Stomach (tissue), 9 donors: ENCODE data around the gene TALDO1. TPM values are rescaled to one million over a fixed set of nuclear protein-coding genes. Genes with fewer than 3 reads are reported as not detected.

Source experiments
- DNase-seq, 2 donors: peaks; one replicate each; pipeline versions ENCODE4 v3.0.0 to v3.0.0-alpha.2; 2013 to 2019
- H3K27ac ChIP-seq, 5 donors: fragments of 200-600 bp in 4 of 5; sonication (generic) in 4 of 5; one replicate each; pipeline ENCODE4 v1.5.1; 2013 to 2019; ENCODE audit warnings: mild to moderate bottlenecking in 1 of 5, moderate library complexity in 1 of 5
- H3K27me3 ChIP-seq, 3 donors: fragments of 200-600 bp; sonication (generic); one replicate each; pipeline ENCODE4 v1.5.1; 2017 to 2019; ENCODE audit warnings: mixed run types in 1 of 3
- H3K36me3 ChIP-seq, 4 donors: fragments of 200-600 bp; sonication (generic); 1 replicate in 3 of 4; 2 replicates in 1 of 4; pipeline ENCODE4 v1.5.1; 2016 to 2019
- H3K4me1 ChIP-seq, 4 donors: fragments of 200-600 bp; sonication (generic); one replicate each; pipeline ENCODE4 v1.5.1; 2016 to 2019
- H3K4me3 ChIP-seq, 4 donors: fragments of 200-600 bp; sonication (generic) in 3 of 4; one replicate each; pipeline ENCODE4 v1.5.1; 2016 to 2019; ENCODE audit warnings: mild to moderate bottlenecking in 1 of 4
- H3K9me3 ChIP-seq, 4 donors: fragments of 200-600 bp; sonication (generic); one replicate each; pipeline ENCODE4 v1.5.1; 2016 to 2019
- EP300 ChIP-seq: sonication (generic); formaldehyde crosslinking; IDR thresholded peaks from one replicate; pipeline ENCODE4 v1.6.1; 2017; ENCODE audit warnings: antibody characterized with exemption
- POLR2A ChIP-seq, 4 donors: fragments of 450-650 bp; IDR thresholded peaks; one replicate each; pipeline ENCODE4 v1.6.1; 2016; ENCODE audit warnings: antibody characterized with exemption in 4 of 4, control low read depth in 2 of 4, mild to moderate bottlenecking in 1 of 4, moderate library complexity in 1 of 4
- POLR2AphosphoS5 ChIP-seq, 3 donors: sonication (generic); formaldehyde crosslinking; IDR thresholded peaks; one replicate each; pipeline ENCODE4 v1.6.1; 2016; ENCODE audit warnings: antibody characterized with exemption in 3 of 3
- whole genome bisulfite sequencing, 5 donors: extraction: QIAGEN DNeasy Blood & Tissue Kit in 3 of 5; methylation state at CpG; one replicate each; pipeline versions ENCODE4 v1.1.5 to v1.1.7; 2013 to 2018; 5-methylcytosine and 5-hydroxymethylcytosine counted together
- intact Hi-C: fragments of 100-400 bp; cut with DNase I; formaldehyde crosslinking; loops from one replicate; pipeline ENCODE4 v1.15.1; 2023; ENCODE audit warnings: low total_unique reads
- polyA plus RNA-seq, 3 donors: library from polyadenylated mRNA; stranded (reverse); fragments of 200-250 nt; gene quantifications; one replicate each; pipeline ENCODE4 v1.2.3, GENCODE V29; 2013
- total RNA-seq, 5 donors: library from RNA; depleted of rRNA; stranded (reverse); fragments of >200 nt; gene quantifications; one replicate each; pipeline versions ENCODE4 v1.1.0 to v1.2.3, GENCODE V29; 2014 to 2016
- TF ChIP-seq, protein P1 (sequence below), 7 experiments: fragments of 450-650 bp in 4 of 7; fragments of 200-600 bp in 3 of 7; sonication (generic) in 3 of 7; IDR thresholded peaks; one replicate each; pipeline ENCODE4 v1.5.1; 2016 to 2019; ENCODE audit warnings: antibody characterized with exemption in 7 of 7, control low read depth in 2 of 7, mild to moderate bottlenecking in 1 of 7
- donor health status: healthy with polysubstance abuse.
- donor health status: Bipolar disorder and iron deficiency.
- donor health status: healthy.

TALDO1 gene
- total and polyA plus RNA-seq, 8 donors: 85.9 to 258 (median 180) TPM

DNA sequence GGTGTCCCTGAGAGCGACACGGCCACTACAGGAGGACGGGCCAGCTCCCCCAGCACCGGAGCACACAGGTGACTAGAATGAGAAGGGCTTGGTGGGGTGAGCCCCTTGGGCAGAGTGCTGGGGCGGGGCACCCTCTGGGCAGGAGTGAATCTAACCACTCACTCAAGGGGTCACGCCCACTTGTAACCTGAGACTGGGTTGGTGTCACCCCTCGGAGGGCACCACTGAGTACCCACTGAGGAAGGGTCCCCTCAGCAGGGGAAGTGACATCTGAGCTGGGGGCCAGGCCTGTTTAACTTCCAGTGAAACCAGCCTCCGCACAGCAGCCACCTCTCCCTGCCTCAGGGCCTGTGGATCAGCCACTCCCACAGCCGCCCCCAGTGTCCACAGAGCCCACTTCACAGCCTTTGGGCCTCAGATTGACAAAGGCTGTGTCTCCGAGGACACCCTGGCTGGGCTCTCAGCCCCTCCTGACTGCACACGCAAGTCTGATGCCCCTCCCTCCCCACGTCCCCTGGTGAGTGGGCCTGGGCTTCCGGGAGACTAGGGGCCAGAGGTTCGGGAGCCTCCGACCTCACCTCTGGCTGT, 24.4 kb downstream of the TALDO1 start:
- TF ChIP-seq EP300 (no peak), POLR2AphosphoS5 (IDR thresholded peaks at IDR 0.05) (no peak), POLR2A (IDR thresholded peaks at IDR 0.05) (no peak)
- TF ChIP-seq, protein P1, sequence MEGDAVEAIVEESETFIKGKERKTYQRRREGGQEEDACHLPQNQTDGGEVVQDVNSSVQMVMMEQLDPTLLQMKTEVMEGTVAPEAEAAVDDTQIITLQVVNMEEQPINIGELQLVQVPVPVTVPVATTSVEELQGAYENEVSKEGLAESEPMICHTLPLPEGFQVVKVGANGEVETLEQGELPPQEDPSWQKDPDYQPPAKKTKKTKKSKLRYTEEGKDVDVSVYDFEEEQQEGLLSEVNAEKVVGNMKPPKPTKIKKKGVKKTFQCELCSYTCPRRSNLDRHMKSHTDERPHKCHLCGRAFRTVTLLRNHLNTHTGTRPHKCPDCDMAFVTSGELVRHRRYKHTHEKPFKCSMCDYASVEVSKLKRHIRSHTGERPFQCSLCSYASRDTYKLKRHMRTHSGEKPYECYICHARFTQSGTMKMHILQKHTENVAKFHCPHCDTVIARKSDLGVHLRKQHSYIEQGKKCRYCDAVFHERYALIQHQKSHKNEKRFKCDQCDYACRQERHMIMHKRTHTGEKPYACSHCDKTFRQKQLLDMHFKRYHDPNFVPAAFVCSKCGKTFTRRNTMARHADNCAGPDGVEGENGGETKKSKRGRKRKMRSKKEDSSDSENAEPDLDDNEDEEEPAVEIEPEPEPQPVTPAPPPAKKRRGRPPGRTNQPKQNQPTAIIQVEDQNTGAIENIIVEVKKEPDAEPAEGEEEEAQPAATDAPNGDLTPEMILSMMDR (IDR thresholded peaks at IDR 0.05): no peak
- peaks cover 20 to 44% (median 28%) of the 10 kb centered on the region in 4 donors for H3K4me1 ChIP-seq
- no peaks in the 10 kb centered on the region for H3K9me3 ChIP-seq
- H3K27ac ChIP-seq: no peak overlapping the region
- H3K27me3 ChIP-seq: no peaks in the 10 kb centered on the region
- intact Hi-C loops: no loop called here
- H3K36me3 ChIP-seq: peaks cover 30 to 87% (median 67%) of the 10 kb centered on the region in 4 donors
- 84 to 90% (median 88%) methylated on average over 10 to 15 of the region's 15 CpGs for WGBS, 5 donors
- no peak for DNase-seq
- no peak overlapping the region for H3K4me3 ChIP-seq

DNA sequence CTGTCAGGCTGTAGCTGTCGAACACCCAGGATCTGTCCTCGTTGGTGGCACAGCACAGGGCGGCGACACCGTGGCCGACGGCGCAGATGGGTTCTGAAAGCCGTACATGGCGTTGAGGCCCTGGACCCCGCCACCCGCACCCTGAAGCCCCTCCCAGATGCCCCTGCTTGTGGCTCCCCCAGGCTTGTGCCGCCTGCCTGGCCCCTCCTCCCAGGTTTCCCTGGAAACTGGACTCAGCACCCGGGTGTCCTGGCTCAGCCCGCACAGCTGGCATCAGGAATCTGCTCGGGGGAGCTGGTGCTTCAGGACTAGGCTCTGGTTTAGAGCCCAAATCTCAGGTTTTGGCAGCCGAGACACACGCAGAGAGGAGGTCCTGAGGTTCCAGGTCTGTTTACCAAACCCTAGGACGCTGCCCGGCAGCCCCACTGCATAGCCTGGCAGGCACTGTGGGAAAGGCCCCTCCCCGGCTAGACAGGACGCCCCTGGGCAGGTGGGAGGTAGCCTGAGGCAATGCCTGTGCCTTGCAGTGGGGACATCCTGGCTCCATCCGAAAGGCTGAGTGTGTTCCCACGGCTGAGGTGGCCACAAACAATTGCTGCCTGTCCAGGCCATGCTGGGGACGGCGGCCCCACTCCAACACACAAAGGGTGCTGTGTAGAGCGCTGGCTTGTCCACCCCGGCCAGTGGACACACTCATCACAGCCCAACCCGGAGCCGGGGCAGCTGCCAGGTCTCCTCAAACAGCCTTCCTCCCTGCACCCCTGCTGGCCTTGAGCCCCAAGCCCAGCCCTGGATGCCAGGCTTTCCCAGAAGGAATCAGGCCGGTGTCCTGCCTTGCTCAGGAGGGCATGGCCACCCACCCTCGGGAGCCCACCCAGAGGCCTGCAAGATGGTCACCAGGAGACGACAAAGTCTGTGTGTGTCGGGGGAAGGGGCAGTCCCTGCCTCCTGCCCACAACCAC, 25.4 kb downstream of the TALDO1 start:
- no peak overlapping the region for H3K4me3 ChIP-seq
- H3K27me3 ChIP-seq: no peaks in the 10 kb centered on the region
- no peak for DNase-seq
- 78 to 90% (median 81%) methylated on average over 13 to 34 of the region's 34 CpGs for WGBS, 5 donors
- H3K9me3 ChIP-seq: no peaks in the 10 kb centered on the region
- no peak for TF ChIP-seq EP300
- no peak for TF ChIP-seq POLR2AphosphoS5 (IDR thresholded peaks at IDR 0.05)
- TF ChIP-seq POLR2A (IDR thresholded peaks at IDR 0.05): no peak
- TF ChIP-seq, protein P1 (IDR thresholded peaks at IDR 0.05): no peak
- H3K36me3 ChIP-seq: peaks cover 30 to 77% (median 57%) of the 10 kb centered on the region in 4 donors
- peaks cover 20 to 46% (median 32%) of the 10 kb centered on the region in 4 donors for H3K4me1 ChIP-seq
- H3K27ac ChIP-seq: no peak overlapping the region
- intact Hi-C loops: no loop called here

DNA sequence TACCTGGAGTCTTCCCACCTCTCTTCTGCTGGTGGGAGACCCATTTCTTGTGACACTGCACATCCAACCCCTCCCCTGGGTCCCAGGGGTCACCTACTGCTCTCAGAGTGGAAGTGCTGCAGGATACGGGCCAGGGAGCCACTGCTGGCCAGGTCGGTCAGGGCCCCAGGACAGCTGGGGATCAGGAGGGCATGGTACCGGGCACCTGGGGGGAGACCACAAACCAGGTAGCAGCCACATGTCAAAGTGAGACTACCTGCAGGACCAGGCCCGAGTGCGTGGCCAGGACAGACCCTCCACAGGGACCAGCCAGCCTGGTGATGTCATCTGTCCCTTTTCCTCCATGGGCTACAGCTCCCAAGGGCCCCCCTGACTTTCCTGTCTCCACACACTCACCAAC, 26.2 kb downstream of the TALDO1 start:
- intact Hi-C loops: no loop called here
- no peak for DNase-seq
- Histone ChIP-seq H3K9me3 (no peaks in the 10 kb centered on the region), H3K27ac (no peak overlapping the region), H3K36me3 (peaks cover 30 to 70% (median 56%) of the 10 kb centered on the region in 4 donors), H3K4me1 (peaks cover 27 to 54% (median 39%) of the 10 kb centered on the region in 4 donors), H3K4me3 (no peak overlapping the region), H3K27me3 (no peaks in the 10 kb centered on the region)
- no peak for TF ChIP-seq EP300
- 88 to 100% (median 89%) methylated on average over 3 to 5 of the region's 5 CpGs for WGBS, 5 donors

DNA sequence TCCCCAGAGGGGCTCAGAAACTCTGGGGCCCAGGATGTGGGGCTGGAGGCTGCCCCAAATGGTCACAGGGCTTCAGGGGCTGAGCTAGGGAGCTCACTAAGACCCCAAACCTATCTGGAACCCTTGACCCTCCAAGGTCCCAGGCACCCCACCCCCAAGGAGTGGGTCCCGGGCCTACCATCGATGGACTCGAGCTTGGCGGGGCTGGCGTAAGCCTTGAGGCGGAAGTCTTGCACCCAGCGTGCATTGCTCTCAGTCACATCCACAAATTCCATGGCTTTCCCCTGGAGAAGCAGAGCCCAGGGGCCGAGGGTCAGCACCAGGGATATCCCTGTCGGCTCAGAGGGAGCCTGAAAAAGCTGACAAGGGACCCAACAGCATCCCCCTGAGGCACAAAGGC, 26.6 kb downstream of the TALDO1 start:
- Histone ChIP-seq H3K4me1 (peaks cover 30 to 58% (median 43%) of the 10 kb centered on the region in 4 donors), H3K4me3 (no peak overlapping the region), H3K9me3 (no peaks in the 10 kb centered on the region), H3K27ac (no peak overlapping the region), H3K36me3 (peaks cover 30 to 65% (median 55%) of the 10 kb centered on the region in 4 donors), H3K27me3 (no peaks in the 10 kb centered on the region)
- 89 to 94% (median 93%) methylated on average over 2 to 9 of the region's 9 CpGs for WGBS, 5 donors
- intact Hi-C loops: no loop called here
- TF ChIP-seq, protein P1 (IDR thresholded peaks at IDR 0.05): no peak
- TF ChIP-seq POLR2A (IDR thresholded peaks at IDR 0.05) (no peak), POLR2AphosphoS5 (IDR thresholded peaks at IDR 0.05) (no peak), EP300 (no peak)
- DNase-seq: no peak
